Adipocyte (in vitro differentiated cells): Measurements from ENCODE around the gene RSL1D1.

Experiments used
- DNase-seq: peaks from one replicate; pipeline ENCODE4 v3.0.0-alpha.2; 2015; ENCODE audit warnings: low read depth
- H3K27me3 ChIP-seq: replicated peaks from 2 replicates; pipeline ENCODE4 v1.7.0; 2013; ENCODE audit warnings: mild to moderate bottlenecking, low read length, moderate library complexity; ENCODE audit not compliant: control insufficient read depth, insufficient read depth
- H3K36me3 ChIP-seq: 2 replicates; pipeline ENCODE4 v1.7.0; 2013; ENCODE audit warnings: low read length, mild to moderate bottlenecking, moderate library complexity; ENCODE audit not compliant: control insufficient read depth, insufficient read depth, severe bottlenecking
- H3K4me1 ChIP-seq: 2 replicates; pipeline ENCODE4 v1.7.0; 2013; ENCODE audit warnings: mild to moderate bottlenecking, low read length, moderate library complexity; ENCODE audit not compliant: control insufficient read depth, insufficient read depth
- H3K4me3 ChIP-seq: 2 replicates; pipeline ENCODE4 v1.7.0; 2013; ENCODE audit warnings: mild to moderate bottlenecking, low read length, moderate library complexity
- H3K9ac ChIP-seq: 2 replicates; pipeline ENCODE4 v1.7.0; 2013; ENCODE audit warnings: mild to moderate bottlenecking, low read length, moderate library complexity
- H3K9me3 ChIP-seq: 2 replicates; pipeline ENCODE4 v1.7.0; 2013; ENCODE audit warnings: mild to moderate bottlenecking, low read length, moderate library complexity; ENCODE audit not compliant: control insufficient read depth

RSL1D1 gene

DNA sequence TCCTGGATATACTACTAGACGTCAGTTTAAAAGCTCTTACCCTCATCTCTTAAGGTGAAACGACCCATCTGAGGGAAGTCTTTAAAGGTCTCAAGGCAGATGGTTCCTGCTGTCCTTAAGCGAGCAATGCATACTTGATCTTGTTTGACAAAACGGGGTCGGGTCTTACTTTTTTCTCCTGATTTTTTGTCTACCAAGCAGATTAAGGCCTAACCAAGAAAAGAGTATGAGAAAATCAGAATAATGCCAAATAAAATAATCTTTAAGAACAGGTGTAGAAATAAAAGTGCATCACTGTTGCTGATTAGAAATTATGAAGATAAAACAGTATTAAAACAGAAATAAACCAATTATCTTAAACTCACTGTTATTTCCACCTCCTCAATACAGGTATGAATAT lies 24.4 kb upstream of the RSL1D1 start:
- Histone ChIP-seq H3K9me3 (no peaks in the 10 kb centered on the region), H3K4me1 (peaks cover 26% of the 10 kb centered on the region), H3K27me3 (no peaks in the 10 kb centered on the region), H3K36me3 (peaks cover 83% of the 10 kb centered on the region), H3K4me3 (no peak overlapping the region), H3K9ac (no peak overlapping the region)
- DNase-seq = no peak

DNA sequence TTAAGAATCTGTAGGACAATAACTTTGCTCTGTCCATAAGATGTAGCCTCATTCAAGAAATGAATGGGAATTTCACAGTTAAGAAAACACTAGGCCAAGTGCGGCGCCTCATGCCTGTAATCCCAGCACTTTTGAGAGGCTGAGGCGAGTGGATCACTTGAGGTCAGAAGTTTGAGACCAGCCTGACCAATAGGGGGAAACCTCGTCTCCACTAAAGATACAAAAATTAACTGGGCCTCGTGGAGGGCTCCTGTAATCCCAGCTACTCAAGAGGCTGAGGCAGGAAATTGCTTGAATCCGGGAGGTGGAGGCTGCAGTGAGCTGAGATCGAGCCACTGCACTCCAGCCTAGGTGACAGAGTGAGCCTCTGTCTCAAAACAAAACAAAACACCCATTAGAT lies 19.9 kb upstream of the RSL1D1 start:
- H3K27me3 ChIP-seq = no peaks in the 10 kb centered on the region
- no peak for DNase-seq
- H3K4me1 ChIP-seq = peaks cover 28% of the 10 kb centered on the region
- no peak overlapping the region for H3K4me3 ChIP-seq
- no peaks in the 10 kb centered on the region for H3K9me3 ChIP-seq
- H3K36me3 ChIP-seq = peaks cover 76% of the 10 kb centered on the region
- H3K9ac ChIP-seq = peak overlapping the region; percentile 28

DNA sequence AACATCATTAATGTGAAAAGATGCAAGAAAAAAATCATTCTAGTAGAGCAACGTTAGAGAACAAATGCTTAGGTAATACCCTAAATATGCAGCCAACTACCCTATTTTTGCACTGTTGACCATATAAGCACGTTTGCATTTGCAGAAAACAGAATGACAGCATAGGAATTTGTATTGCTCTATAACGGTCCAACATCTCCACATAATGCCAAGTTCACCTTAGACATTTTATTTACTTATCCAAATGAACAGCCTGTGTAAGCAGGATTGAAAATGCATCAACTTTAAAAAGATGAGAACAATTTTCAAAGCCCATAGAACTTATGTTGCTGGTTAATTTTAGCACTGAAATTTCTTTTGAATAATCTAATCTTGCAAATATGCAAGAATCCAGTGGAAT lies 19.1 kb upstream of the RSL1D1 start:
- DNase-seq = peak; percentile 15
- no peaks in the 10 kb centered on the region for H3K27me3 ChIP-seq
- H3K4me1 ChIP-seq = peaks cover 28% of the 10 kb centered on the region
- H3K9me3 ChIP-seq = no peaks in the 10 kb centered on the region
- H3K9ac ChIP-seq = peak overlapping the region; percentile 11
- peaks cover 68% of the 10 kb centered on the region for H3K36me3 ChIP-seq
- no peak overlapping the region for H3K4me3 ChIP-seq

DNA sequence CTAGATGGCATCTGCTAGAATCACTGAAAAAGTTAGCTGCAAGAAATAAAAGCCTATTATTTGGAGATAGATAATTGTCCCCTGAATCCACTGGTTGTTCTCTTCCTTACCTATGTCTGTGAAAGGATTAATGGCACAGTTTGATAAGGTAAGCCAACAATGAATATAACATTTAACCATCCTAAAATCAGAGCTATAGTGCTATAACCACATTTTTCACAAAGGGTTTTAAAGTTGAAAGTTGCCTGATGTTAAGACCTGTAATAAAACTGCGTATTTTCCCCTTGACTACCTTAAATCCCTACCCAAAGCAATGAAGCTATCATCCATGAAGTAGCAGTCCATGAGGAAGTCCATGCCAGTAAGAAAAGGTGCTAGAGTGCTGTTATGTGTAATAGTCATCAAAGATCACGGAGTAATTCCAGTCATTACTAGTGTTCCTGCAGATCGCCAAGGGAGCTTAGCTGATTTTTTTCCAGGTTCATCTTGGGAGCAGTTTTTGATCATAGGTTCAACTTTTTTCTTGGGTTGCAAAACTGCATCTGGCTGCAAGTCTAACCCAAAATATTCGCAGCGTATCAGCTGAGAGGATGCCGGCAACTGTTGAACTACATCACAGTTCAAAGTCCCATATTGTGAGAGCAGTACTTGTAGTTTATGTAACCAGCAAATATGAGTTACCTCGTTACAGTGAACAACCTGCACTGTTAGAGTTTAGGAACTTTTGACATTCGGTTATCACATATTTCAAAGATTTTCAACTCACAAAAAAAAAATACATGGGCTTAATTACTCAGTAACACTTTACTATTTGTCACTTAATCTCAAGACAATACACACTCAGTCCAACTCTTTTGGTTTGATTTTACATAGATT lies 18.2 kb upstream of the RSL1D1 start:
- H3K27me3 ChIP-seq = no peaks in the 10 kb centered on the region
- no peak overlapping the region for H3K4me3 ChIP-seq
- no peaks in the 10 kb centered on the region for H3K9me3 ChIP-seq
- H3K9ac ChIP-seq = no peak overlapping the region
- peaks cover 32% of the 10 kb centered on the region for H3K4me1 ChIP-seq
- DNase-seq = no peak
- peaks cover 60% of the 10 kb centered on the region for H3K36me3 ChIP-seq

DNA sequence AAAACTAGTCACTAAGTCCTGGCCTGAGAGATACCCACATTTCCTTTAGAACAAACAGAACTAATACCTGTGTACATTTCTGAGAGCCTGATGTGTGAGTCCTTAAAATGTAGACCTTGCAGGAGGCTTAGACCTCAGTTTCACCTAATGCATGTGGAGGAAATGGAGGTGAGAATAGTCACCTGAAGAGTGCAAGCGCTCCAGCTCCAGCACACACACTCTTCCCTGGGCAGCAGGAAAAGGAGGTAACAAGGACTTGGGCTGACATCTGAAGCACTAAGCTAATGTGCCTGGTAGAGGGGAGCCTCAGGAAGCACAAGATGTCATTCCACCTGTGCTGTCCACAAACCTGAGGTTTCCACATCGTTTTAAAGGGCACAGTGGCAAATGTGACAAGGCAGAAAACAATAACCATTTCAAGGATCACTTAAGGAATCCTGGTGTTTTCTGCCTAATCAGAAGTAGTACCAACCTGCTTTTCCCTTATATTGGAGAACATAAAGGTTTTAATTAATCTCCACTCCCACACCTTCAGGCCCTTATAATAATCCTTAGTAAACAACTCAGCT lies 17.2 kb upstream of the RSL1D1 start:
- Histone ChIP-seq H3K36me3 (peaks cover 50% of the 10 kb centered on the region), H3K4me3 (no peak overlapping the region), H3K27me3 (no peaks in the 10 kb centered on the region), H3K9ac (no peak overlapping the region), H3K4me1 (peaks cover 32% of the 10 kb centered on the region), H3K9me3 (no peaks in the 10 kb centered on the region)
- no peak for DNase-seq

DNA sequence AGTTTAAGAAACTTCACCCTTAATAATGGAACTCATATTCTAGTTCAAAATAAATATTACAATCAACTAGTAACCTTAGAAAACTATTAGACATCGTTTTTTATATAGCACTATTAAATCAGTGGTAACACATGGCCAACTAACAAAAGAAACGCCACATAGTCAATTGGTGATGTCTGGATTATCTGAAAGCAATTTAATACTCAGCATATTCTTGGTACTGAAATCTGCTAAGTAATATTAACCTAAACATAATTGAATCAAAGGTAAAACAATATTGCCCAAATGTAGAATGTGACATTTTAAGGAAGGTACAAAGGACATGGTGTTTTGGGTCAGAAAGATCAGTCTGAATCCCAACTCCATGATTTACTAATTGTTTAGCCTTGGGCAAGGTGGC lies 11.1 kb upstream of the RSL1D1 start:
- no peaks in the 10 kb centered on the region for H3K36me3 ChIP-seq
- H3K4me3 ChIP-seq = no peak overlapping the region
- no peaks in the 10 kb centered on the region for H3K27me3 ChIP-seq
- no peak for DNase-seq
- peaks cover 3% of the 10 kb centered on the region for H3K4me1 ChIP-seq
- H3K9ac ChIP-seq = no peak overlapping the region
- H3K9me3 ChIP-seq = no peaks in the 10 kb centered on the region

DNA sequence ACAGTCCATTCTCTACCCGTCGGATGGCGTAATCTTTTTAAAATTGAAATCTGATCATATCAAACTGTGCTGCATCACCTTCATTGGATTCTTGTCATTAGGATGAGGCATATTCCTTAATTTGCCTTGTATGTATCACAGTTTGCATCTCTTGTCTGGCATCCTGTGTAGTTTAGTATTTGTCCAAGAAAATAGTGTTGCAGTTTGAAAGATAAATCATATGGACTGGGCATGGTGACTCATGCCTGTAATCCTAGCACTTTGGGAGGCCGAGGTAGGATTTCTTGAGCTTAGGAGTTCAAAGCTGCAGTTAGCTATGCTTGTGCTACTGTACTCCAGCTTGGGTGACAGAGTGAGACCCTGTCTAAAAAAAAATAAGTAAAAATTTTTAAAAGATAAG lies 5.8 kb upstream of the RSL1D1 start:
- Histone ChIP-seq H3K9ac (no peak overlapping the region), H3K4me1 (peaks cover 13% of the 10 kb centered on the region), H3K36me3 (no peaks in the 10 kb centered on the region), H3K4me3 (no peak overlapping the region), H3K27me3 (no peaks in the 10 kb centered on the region), H3K9me3 (no peaks in the 10 kb centered on the region)
- peak; percentile 26 for DNase-seq

DNA sequence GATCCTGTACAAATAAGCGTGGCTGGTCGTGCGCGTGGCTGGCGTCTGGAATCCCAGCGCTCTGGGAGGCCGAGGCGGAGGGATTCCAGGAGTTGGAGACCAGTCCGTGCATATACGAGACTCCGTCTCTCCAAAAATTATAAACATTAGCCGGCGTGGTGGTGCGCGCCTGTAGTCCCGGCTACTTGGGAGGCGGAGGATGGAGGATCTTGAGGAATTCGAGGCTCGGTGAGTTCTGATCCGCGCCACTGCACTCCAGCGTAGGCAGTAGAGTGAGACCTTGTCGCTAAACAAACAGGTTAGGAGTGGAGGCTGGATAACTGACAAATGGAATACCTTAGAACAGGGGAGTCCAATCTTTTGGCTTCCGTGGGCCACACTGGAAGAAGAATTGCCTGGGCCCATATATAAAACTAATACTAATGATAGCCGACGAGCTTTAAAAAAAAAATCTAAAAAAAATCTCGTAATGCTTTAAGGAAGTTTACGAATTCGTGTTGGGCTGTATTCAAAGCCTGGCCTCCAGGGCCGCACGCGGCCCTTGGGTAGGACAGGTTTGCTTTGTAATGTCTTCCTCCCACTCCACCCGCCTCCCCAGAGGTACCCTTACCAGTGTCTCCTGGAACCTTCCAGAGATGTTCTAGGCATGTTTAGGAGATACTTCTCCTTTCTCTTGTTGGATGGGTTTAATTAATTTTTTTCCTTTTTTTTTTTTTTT lies 909 bp upstream of the RSL1D1 start:
- H3K4me1 ChIP-seq = peaks cover 36% of the 10 kb centered on the region
- H3K9ac ChIP-seq = peak overlapping the region; percentile 97
- H3K36me3 ChIP-seq = peaks cover 24% of the 10 kb centered on the region
- H3K27me3 ChIP-seq = no peaks in the 10 kb centered on the region
- no peak for DNase-seq
- H3K4me3 ChIP-seq = peak overlapping the region; percentile 95
- H3K9me3 ChIP-seq = no peaks in the 10 kb centered on the region

DNA sequence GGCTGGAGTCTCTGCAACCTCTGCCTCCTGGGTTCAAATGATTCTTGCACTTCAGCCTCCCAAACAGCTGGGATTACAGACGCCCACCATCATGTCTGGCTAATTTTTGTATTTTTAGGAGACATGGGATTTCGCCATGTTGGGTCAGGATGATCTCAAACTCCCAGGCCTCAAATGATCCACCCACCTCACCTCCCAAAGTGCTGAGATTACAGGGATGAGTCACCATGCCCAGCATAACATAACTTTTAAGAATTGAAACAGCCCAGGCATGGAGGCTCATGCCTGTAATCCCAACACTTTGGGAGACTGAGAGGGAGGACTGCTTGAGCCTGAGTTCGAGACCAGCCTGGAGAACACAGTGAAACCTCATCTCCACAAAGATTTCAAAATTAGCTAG lies 2.5 kb downstream of the RSL1D1 start:
- H3K27me3 ChIP-seq = no peaks in the 10 kb centered on the region
- peak overlapping the region; percentile 29 for H3K9ac ChIP-seq
- DNase-seq = peak; percentile 26
- peaks cover 58% of the 10 kb centered on the region for H3K36me3 ChIP-seq
- peaks cover 28% of the 10 kb centered on the region for H3K4me1 ChIP-seq
- no peaks in the 10 kb centered on the region for H3K9me3 ChIP-seq
- H3K4me3 ChIP-seq = peak overlapping the region; percentile 49

DNA sequence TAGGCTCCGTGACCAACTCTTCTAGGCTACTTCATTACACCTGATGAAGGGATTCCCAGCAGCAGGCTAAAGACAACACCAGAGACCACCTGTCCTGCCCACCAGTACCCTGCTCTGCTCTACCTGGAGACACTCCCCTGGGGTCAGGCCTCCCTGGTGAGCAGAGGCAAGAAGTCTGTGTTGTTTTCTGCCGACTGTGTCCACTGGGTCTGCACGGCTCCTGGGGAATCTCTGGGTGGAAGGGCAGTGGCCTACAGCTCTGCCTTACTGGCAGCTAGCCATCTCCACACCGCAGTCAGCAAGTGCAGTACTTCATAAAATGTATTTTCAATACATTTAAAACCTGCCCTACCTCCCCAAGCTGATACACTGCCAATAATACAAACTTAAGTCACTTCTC lies 6.8 kb downstream of the RSL1D1 start:
- peaks cover 95% of the 10 kb centered on the region for H3K36me3 ChIP-seq
- DNase-seq = no peak
- H3K27me3 ChIP-seq = no peaks in the 10 kb centered on the region
- H3K4me3 ChIP-seq = no peak overlapping the region
- no peaks in the 10 kb centered on the region for H3K9me3 ChIP-seq
- H3K4me1 ChIP-seq = peaks cover 12% of the 10 kb centered on the region
- H3K9ac ChIP-seq = no peak overlapping the region

DNA sequence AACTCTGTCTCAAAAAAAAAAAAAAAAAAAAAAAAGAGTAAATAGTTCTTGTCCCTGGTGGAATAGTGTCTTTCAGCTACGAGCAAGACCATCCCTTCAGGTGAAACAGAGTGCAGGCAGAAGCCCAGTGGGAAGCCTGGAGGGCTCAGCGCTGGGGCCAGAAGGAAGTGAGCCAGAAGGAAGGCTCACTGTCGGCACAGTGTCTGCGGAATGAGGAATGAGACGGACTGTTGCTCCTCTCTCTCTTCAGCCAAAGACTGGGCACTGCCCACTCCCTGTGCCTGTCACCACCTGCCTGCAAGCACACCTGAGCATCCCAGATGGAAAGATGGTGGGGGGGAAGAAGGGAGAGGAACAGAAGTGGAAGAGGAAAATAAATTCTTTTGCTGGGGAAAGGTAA lies 7.5 kb downstream of the RSL1D1 start:
- Histone ChIP-seq H3K4me1 (peaks cover 6% of the 10 kb centered on the region), H3K9me3 (no peaks in the 10 kb centered on the region), H3K9ac (no peak overlapping the region), H3K36me3 (peaks cover 95% of the 10 kb centered on the region), H3K4me3 (no peak overlapping the region), H3K27me3 (no peaks in the 10 kb centered on the region)
- no peak for DNase-seq
